Lung (tissue), 12 donors: ENCODE results near the gene RNU5D-1. TPM values are rescaled to one million over a fixed set of nuclear protein-coding genes. Genes with fewer than 3 reads are reported as not detected.

ENCODE experiments used
- ATAC-seq: fragments of 200-7000 bp; cut with Tn5 transposase; one replicate; pipeline ENCODE4 v1.9.1; 2020; ENCODE audit warnings: moderate number of reproducible peaks; ENCODE audit not compliant: insufficient read depth, low FRiP score
- DNase-seq, 3 donors: peaks; one replicate each; pipeline ENCODE4 v3.0.0-alpha.2; 2013 to 2017
- H3K27ac ChIP-seq, 2 donors: one replicate each; pipeline ENCODE4 v1.5.1; 2013; ENCODE audit warnings: mild to moderate bottlenecking in 2 of 2, moderate library complexity in 2 of 2, control low read depth in 1 of 2, inconsistent platforms in 1 of 2, low read depth in 1 of 2, low read length in 1 of 2
- H3K27me3 ChIP-seq, 3 donors: one replicate each; pipeline ENCODE4 v1.5.1; 2013; ENCODE audit warnings: low read length in 2 of 3; ENCODE audit not compliant: control insufficient read depth in 3 of 3, insufficient read depth in 3 of 3
- H3K36me3 ChIP-seq, 4 donors: one replicate each; pipeline ENCODE4 v1.5.1; 2013; ENCODE audit warnings: low read length in 4 of 4, mild to moderate bottlenecking in 1 of 4, moderate library complexity in 1 of 4; ENCODE audit not compliant: control insufficient read depth in 4 of 4, insufficient read depth in 4 of 4
- H3K4me1 ChIP-seq, 5 donors: one replicate each; pipeline ENCODE4 v1.5.1; 2013; ENCODE audit warnings: low read length in 5 of 5, mild to moderate bottlenecking in 2 of 5, moderate library complexity in 1 of 5; ENCODE audit not compliant: control insufficient read depth in 5 of 5, insufficient read depth in 5 of 5
- H3K4me3 ChIP-seq: one replicate; pipeline ENCODE4 v1.5.1; 2013; ENCODE audit warnings: mild to moderate bottlenecking, control low read depth, moderate library complexity
- H3K9ac ChIP-seq, 2 donors: one replicate each; pipeline ENCODE4 v1.5.1; 2013; ENCODE audit warnings: low read length in 2 of 2, control low read depth in 1 of 2; ENCODE audit not compliant: insufficient read depth in 1 of 2
- H3K9me3 ChIP-seq, 4 donors: one replicate each; pipeline ENCODE4 v1.5.1; 2013; ENCODE audit warnings: low read length in 3 of 4, mild to moderate bottlenecking in 1 of 4, moderate library complexity in 1 of 4; ENCODE audit not compliant: control insufficient read depth in 4 of 4, insufficient read depth in 3 of 4
- CTCF ChIP-seq: IDR thresholded peaks from 2 replicates; pipeline ENCODE4 v1.5.1; 2012; ENCODE audit warnings: mild to moderate bottlenecking; ENCODE audit errors: control extremely low read depth, extremely low read depth
- WGBS, 2 donors: extraction: QIAGEN DNeasy Blood & Tissue Kit; methylation state at CpG; one replicate each; pipeline ENCODE4 v1.1.7; 2013; 5-methylcytosine and 5-hydroxymethylcytosine counted together
- polyA plus RNA-seq, 2 donors: library from polyadenylated mRNA; stranded (reverse); fragments of 200-250 nt; gene quantifications; one replicate each; pipeline ENCODE4 v1.2.1, GENCODE V29; 2013
- total RNA-seq, 2 donors: library from RNA; depleted of rRNA in 1 of 2; stranded (reverse); fragments of >200 nt in 1 of 2; gene quantifications; one replicate each; pipeline ENCODE4 v1.2.1, GENCODE V29; 2014 to 2021
- donor health status: control.
- donor health status: control.
- donor health status: Bipolar disorder and iron deficiency.
- donor health status: healthy.
- donor health status: DM: yes; HTN: yes; CAD: no.

The RNU5D-1 gene
- total and polyA plus RNA-seq, 4 donors, result not detected

GRCh38 chr1:44759077-44759476, 28.1 kb upstream of the RNU5D-1 start:
- Histone ChIP-seq H3K27me3 (no peaks in the 10 kb centered on the region), H3K4me3 (no peak overlapping the region), H3K9me3 (no peaks in the 10 kb centered on the region), H3K9ac (no peak overlapping the region), H3K4me1 (no peaks in the 10 kb centered on the region), H3K36me3 (peaks cover 0 to 31% (median 4%) of the 10 kb centered on the region in 4 donors), H3K27ac (no peak overlapping the region)
- no peak for DNase-seq
- WGBS, 2 donors, result 93 to 95% methylated on average over 11 of the region's 11 CpGs
- ATAC-seq, result no peak
- TF ChIP-seq CTCF, result no peak

- H3K9ac ChIP-seq, result peak overlapping the region in 1 of 2 donors; percentile 46
- peaks cover 0 to 28% (median 3%) of the 10 kb centered on the region in 4 donors for H3K36me3 ChIP-seq
- WGBS, 2 donors, result 89 to 93% methylated on average over 2 of the region's 2 CpGs
- H3K9me3 ChIP-seq, result no peaks in the 10 kb centered on the region
- H3K4me1 ChIP-seq, result no peaks in the 10 kb centered on the region
- DNase-seq (no peak), ATAC-seq (no peak)
- no peak overlapping the region for H3K27ac ChIP-seq
- no peaks in the 10 kb centered on the region for H3K27me3 ChIP-seq
- H3K4me3 ChIP-seq, result no peak overlapping the region
- TF ChIP-seq CTCF, result no peak
Observed at GRCh38 chr1:44757420-44757819, 26.4 kb upstream of the RNU5D-1 start.

GRCh38 chr1:44747878-44748277, 16.9 kb upstream of the RNU5D-1 start:
- Histone ChIP-seq H3K27me3 (no peaks in the 10 kb centered on the region), H3K4me1 (no peaks in the 10 kb centered on the region), H3K9me3 (no peaks in the 10 kb centered on the region), H3K4me3 (no peak overlapping the region), H3K36me3 (peaks cover 0 to 4% (median 1%) of the 10 kb centered on the region in 4 donors), H3K27ac (no peak overlapping the region), H3K9ac (no peak overlapping the region)
- no peak for TF ChIP-seq CTCF
- ATAC-seq (no peak), DNase-seq (no peak)
- 94 to 98% methylated on average over 3 of the region's 3 CpGs for WGBS, 2 donors

GRCh38 chr1:44743211-44743610, 12.2 kb upstream of the RNU5D-1 start:
- H3K4me3 ChIP-seq, result no peak overlapping the region
- ATAC-seq, result no peak
- WGBS, 2 donors, result 78 to 92% methylated on average over 1 of the region's 1 CpG
- H3K27me3 ChIP-seq, result no peaks in the 10 kb centered on the region
- no peak for DNase-seq
- H3K9ac ChIP-seq, result no peak overlapping the region
- TF ChIP-seq CTCF, result no peak
- H3K4me1 ChIP-seq, result peaks cover 3 to 17% (median 4%) of the 10 kb centered on the region in 5 donors
- no peaks in the 10 kb centered on the region for H3K9me3 ChIP-seq
- peaks cover 0 to 3% (median 0%) of the 10 kb centered on the region in 4 donors for H3K36me3 ChIP-seq
- no peak overlapping the region for H3K27ac ChIP-seq
